CD4-positive, alpha-beta T cell treated with Interferon gamma for 1 hour (primary cell): ENCODE measurements around the gene CDK2.
"Not testable (repeated sequence)": the region's sequence is repeated elsewhere in the genome, so short reads cannot be mapped to it uniquely, and the experiment has no call there.

Experiments
- DNase-seq: peaks from one replicate; pipeline ENCODE4 v3.0.0-alpha.2; 2020

CDK2 gene

GRCh38 chr12:55966408-55967281, at the start of gene CDK2:
TSS of gene CDK2 (plus strand) at chr12:55966830. CDS start at chr12:55967009, 179 bp downstream.
- peak; percentile 83 for DNase-seq

DNA sequence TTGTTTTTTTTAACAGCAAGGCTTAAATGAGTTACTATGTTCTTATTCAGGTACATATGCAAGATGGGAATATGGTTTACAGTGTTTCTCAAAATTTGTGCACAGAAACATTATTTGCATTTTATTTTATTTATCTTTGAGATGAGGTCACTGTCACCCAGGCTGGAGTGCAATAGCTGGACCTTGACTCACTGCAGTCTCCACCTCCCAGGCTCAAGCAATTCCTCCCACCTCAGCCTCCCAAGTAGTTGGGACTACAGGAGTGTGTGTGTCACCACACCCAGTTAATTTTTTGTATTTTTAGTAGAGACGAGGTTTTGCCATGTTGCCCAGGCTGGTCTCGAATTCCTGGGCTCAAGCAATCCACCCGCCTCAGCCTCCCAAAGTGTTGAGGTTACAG, 47.6 kb upstream of the CDK2 start:
- DNase-seq: not testable (repeated sequence)

- no peak for DNase-seq
Observed at GRCh38 chr12:55922126-55922525, 44.5 kb upstream of the CDK2 start.

GRCh38 chr12:55923648-55924047, 43.0 kb upstream of the CDK2 start:
- DNase-seq: not testable (repeated sequence)

DNA sequence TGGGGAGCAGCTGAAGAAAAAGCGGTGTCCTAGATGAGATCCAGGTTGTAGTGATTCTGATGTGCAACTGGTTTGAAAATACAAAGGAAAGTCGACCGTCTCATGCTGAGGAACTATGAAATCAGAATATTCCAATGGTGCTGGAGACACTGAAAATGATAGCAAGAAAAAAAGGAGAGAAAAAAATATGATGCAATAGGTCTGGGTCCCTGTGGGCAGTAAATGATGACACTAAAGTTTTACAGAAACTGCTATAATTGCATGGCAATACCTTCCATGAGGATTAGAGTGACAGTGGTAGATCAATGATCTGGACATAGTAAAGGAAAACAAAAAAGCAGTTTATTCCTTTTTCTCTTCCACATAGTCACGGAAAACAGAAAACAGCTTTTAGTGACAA, 41.3 kb upstream of the CDK2 start:
- no peak for DNase-seq

- no peak for DNase-seq
Observed at GRCh38 chr12:55925870-55926737, 40.5 kb upstream of the CDK2 start.

GRCh38 chr12:55926738-55927587, 39.7 kb upstream of the CDK2 start:
- DNase-seq: peak; percentile 93

GRCh38 chr12:55927588-55928502, 38.8 kb upstream of the CDK2 start, which contains the start of gene PYM1:
TSS of gene PYM1 (minus strand) at chr12:55927894. CDS start at chr12:55927761, 133 bp downstream.
- peak; percentile 73 for DNase-seq

- peak; percentile 87 for DNase-seq
Observed at GRCh38 chr12:55929306-55929791, 37.3 kb upstream of the CDK2 start.

DNA sequence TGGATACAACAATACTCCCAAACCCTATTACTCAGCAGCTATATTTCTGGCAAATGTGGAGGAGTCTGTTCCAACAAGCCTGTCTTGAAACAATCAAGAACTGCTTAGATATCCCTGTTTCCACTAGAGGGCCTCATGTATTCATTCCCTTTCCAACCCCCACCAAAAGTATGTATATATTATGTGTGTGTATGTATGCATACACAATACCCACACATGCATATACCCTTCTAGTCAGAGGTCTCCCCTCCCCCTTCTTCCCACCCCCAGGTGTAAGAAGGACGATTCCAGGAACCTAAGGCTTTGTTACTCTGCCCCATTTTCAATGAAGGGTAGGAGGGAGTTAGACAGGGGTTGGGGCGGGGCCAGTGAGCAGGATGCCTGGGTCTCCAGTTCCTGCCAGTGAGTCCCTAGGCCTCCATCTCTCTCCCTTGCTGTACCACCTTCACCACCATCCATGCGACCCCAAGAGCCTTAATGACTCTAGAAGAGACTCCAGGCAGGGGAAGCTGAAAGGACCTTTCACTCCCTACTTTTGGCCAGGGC, 35.8 kb upstream of the CDK2 start, which contains the start of gene DGKA:
Gene DGKA, plus strand, starts transcription at position 392 of the 546 bp plus-strand sequence. CDS start 5,342 bp downstream, outside the sequence.
- peak; percentile 52 for DNase-seq

GRCh38 chr12:55931317-55931779, 35.3 kb upstream of the CDK2 start:
- DNase-seq: no peak

DNA sequence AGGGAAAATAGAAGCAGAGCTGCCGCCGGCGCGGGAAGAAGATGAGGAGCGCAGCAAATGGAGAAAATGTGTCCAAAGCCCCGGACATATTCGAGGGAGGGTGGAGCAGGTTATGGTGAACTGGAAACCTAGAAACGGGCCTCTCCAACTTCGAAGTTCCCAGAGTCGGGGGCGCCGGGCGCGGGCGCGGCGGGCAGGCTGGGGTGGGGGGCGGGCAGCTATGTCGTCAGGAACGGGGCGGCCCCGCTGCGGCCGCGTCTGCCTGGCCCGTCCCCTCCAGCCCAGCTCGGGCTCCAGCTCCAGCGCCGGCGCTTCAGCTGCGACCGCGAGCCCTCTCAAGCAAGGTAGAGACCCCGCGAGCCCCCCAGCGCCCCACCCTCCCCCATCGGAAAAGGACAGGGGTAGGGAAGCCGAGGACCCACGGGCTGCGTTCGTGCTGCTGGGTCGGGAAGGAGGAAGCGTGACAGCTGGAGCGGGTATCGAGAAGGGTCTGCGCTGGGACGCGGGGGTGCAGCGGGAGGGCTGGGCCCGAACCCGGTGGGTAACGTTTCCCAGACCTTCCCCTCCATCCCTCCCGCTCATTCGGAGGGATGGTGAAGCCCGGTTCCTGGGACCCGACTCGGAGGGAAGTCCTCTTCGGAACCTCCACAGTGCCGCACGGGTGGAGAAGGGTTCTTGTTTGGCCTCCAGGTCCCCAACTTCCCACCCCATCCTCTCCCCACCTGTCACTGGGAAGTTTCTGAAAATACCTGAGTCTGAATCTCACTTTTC, 34.7 kb upstream of the CDK2 start:
- peak; percentile 35 for DNase-seq

DNA sequence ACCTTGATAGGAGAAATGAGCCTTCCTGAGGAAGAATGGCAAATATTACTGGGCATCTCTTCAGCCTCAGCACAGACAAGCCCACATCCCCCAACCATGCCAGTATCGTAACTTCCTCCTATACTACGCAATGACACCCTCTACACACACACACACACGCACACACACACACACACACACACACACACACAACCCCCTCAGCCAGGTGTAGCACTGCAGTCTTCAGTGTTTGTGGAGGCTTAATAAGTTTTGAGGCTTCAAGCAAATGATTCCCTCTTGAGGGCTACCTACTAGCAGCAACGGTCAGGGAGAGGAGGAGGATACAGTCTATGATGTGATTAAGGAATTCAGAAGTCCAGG, 34.1 kb upstream of the CDK2 start:
- DNase-seq: peak; percentile 69

- peak; percentile 24 for DNase-seq
Observed at GRCh38 chr12:55933169-55933798, 33.3 kb upstream of the CDK2 start.

DNA sequence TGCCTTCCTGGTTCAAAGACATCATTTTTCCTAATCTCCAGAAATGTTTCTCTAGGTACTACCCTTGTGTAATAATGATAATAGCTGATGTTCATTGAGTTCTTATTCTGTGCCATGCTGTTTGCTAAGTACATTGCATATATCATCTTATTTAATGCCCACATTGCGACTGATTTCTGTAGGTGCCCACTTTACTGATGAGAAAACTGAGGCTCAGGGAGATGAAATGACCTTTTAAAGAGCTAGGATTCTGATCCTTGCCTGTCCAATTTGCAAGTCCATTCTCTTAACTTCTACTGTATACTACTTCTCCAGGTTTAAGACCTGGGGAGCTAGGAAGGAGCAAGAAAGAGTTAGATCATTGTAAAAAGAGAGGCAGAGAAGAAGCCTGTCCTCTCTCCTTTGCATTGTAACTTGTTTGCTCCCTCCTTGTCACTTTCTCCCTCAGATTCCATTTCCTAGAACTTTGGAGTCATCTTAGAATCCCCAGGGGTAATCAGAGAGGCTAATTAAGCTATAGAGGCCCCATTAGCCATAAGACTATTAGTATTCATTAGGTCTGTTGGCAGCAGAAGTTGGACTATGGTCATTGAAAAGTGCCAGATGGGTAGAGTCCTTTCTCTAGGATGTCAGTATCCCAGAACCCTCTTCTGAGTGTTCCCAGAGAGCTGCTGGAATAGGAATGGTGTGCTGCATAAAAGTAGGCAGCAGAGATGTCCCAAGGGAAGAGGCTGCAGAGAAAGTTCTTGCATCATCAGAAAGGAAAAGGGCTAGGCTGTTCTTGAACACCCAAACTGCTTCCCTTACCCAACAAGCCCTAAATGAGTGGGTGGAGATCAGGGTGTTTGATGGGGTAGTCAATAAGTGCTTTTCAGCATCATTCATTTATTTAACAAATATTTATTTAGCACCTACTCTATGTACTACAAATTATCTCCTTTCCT, 32.6 kb upstream of the CDK2 start:
- DNase-seq: no peak

- no peak for DNase-seq
Observed at GRCh38 chr12:55934773-55935172, 31.9 kb upstream of the CDK2 start.

DNA sequence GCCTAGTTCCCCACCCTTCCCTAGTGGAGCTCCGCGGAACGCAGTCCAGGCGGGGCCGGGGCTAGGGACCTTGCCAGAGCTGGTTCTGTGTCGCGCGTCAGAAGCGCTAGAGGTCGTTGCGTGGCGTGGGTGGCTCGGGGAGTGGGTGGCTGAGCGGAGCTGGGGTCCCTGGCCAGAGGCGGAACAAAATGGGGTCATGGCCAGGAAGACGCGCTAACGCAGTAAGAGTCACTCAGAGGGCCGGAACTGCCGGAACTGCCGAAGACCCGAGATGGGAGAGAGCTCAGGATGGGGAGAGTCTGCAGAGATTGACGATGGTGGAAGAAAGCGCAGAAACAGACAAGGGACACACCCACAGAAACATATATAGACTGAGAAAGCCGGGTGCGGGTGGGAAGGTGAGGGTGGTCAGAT, 30.9 kb upstream of the CDK2 start:
- no peak for DNase-seq

DNA sequence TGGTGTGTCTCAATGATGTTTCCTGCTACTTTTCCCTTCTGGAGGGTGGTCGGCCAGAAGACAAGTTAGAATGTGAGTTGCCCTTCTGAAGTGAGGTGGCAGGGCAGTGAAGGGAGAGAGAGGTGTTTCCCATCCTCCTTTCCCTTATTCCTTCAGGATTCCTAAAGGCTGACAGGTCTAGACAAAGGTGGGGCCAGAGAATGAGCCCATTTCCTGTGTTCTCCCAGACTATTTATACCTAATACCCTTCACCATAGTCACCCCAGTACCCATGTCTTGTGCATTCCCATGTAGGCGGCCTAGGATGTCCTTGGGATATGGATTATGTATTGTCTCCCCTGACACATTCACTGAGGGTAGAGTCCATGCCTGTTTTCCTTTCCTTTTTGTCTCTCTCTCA, 28.6 kb upstream of the CDK2 start:
- no peak for DNase-seq
